Spinal cord (tissue), 10 donors: ENCODE data around the gene IGFL1. TPM values are rescaled to one million over a fixed set of nuclear protein-coding genes. Genes with fewer than 3 reads are reported as not detected.
"Not testable (repeated sequence)": the region's sequence is repeated elsewhere in the genome, so short reads cannot be mapped to it uniquely, and the experiment has no call there.

Experiments used
- DNase-seq, 6 donors: peaks; one replicate each; pipeline versions ENCODE4 v3.0.0 to v3.0.0-alpha.2; 2013 to 2015; ENCODE audit warnings: low spot score in 6 of 6, low read depth in 4 of 6
- H3K27ac ChIP-seq: one replicate; pipeline ENCODE4 v1.5.1; 2013; ENCODE audit warnings: low read depth, low read length, control low read depth
- H3K27me3 ChIP-seq: one replicate; pipeline ENCODE4 v1.6.1; 2013; ENCODE audit warnings: low read length; ENCODE audit not compliant: control insufficient read depth, insufficient read depth
- H3K36me3 ChIP-seq: one replicate; pipeline ENCODE4 v1.6.1; 2013; ENCODE audit warnings: low read length; ENCODE audit not compliant: control insufficient read depth, insufficient read depth
- H3K4me1 ChIP-seq: one replicate; pipeline ENCODE4 v1.6.1; 2013; ENCODE audit warnings: low read length; ENCODE audit not compliant: control insufficient read depth, insufficient read depth
- H3K4me3 ChIP-seq: one replicate; pipeline ENCODE4 v1.5.1; 2013; ENCODE audit warnings: low read depth, low read length, control low read depth
- H3K9me3 ChIP-seq: one replicate; pipeline ENCODE4 v1.6.1; 2013; ENCODE audit warnings: low read length; ENCODE audit not compliant: control insufficient read depth, insufficient read depth
- WGBS: methylation state at CpG from one replicate; pipeline ENCODE4 v1.1.5; 2013; ENCODE audit warnings: missing lambda C conversion rate; ENCODE audit not compliant: insufficient coverage; 5-methylcytosine and 5-hydroxymethylcytosine counted together
- long read RNA-seq, 4 donors: transcript quantifications; one replicate each; lab custom pipeline, GENCODE V29; 2026
- polyA plus RNA-seq, 2 donors: library from polyadenylated mRNA; unstranded; fragments of 120-200 nt; gene quantifications; one replicate each; pipeline ENCODE4 v1.2.1, GENCODE V29; 2013; ENCODE audit not compliant: insufficient read length in 2 of 2
- total RNA-seq, 2 donors: library from RNA; depleted of rRNA in 1 of 2; stranded (reverse); fragments of 120-200 nt in 1 of 2; fragments of >200 nt in 1 of 2; gene quantifications; one replicate each; pipeline versions ENCODE4 v1.2.3 to v1.2.4, GENCODE V29; 2013 to 2014
- donor health status: healthy.

IGFL1 gene
- total RNA-seq, result not detected
- not detected for polyA plus RNA-seq
- long read RNA-seq, donor 1, result 0 reads
- long read RNA-seq, donor 2, result 0 reads
- long read RNA-seq, donor 3, result 0 reads
- long read RNA-seq, donor 4, result 0 reads

DNA sequence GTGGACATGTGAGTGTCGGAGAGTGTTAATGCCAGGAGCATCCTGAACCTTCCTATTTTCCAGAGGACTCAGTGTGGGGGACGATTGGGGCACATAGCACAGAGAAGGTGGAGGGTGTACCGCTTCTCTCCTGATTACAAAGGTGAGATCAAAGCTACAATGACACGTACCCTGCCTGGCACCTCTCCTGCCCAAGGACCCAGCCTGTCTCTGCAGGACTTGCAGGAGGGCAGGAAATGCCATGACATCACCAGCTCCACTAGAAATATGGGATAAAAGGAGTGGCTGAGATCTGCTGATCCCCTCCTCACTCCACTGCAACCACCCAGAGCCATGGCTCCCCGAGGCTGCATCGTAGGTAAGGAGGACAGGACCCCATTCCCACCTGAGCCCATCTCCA, at the start of gene IGFL1:
IGFL1 (plus strand) TSS at position 301 of the 400 bp plus-strand sequence; CDS start at position 334, 33 bp downstream.
- Histone ChIP-seq H3K27ac (no peak within 1 kb of the TSS), H3K36me3 (no peaks in the 10 kb centered on the region), H3K4me1 (no peaks in the 10 kb centered on the region), H3K4me3 (no peak within 1 kb of the TSS), H3K9me3 (no peaks in the 10 kb centered on the region), H3K27me3 (peaks cover 14% of the 10 kb centered on the region)
- 88% methylated on average over 4 of the region's 6 CpGs for WGBS
- no peak for DNase-seq

DNA sequence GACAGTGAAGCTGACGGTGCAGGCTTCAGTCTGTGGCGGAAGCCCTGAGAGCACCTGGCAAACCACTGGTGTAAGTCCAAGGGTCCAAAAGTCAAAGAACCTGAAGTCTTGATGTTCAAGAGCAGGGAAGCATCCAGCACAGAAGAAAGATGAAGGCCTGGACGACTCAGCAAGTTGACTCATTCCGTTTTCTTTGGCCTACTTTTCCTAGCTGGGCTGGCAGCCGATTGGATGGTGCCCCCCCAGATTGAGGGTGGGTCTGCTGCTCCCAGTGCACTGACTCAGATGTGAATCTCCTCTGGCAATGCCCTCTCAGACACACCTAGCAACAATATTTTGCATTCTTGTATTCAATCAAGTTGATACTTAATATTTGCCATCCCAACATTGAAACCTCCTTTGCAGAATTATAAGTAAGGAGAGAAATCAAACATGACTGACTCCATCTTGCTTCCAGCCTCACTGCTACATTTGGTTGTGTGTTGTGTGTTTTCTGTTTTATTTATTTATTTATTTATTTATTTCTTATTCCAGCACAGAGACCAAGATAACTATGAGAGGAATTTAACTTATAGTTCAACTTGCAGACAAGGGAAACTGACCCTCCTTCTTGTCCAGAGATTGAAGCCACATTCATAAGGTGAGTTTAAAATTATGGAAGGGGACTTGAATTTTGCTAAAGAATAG, 48.7 kb upstream of the IGFL1 start:
- no peaks in the 10 kb centered on the region for H3K9me3 ChIP-seq
- 63% methylated on average over 3 of the region's 5 CpGs for WGBS
- H3K4me3 ChIP-seq, result no peak overlapping the region
- H3K27me3 ChIP-seq, result no peaks in the 10 kb centered on the region
- H3K27ac ChIP-seq, result no peak overlapping the region
- no peak for DNase-seq
- no peaks in the 10 kb centered on the region for H3K4me1 ChIP-seq
- H3K36me3 ChIP-seq, result peaks cover under 1% of the 10 kb centered on the region

DNA sequence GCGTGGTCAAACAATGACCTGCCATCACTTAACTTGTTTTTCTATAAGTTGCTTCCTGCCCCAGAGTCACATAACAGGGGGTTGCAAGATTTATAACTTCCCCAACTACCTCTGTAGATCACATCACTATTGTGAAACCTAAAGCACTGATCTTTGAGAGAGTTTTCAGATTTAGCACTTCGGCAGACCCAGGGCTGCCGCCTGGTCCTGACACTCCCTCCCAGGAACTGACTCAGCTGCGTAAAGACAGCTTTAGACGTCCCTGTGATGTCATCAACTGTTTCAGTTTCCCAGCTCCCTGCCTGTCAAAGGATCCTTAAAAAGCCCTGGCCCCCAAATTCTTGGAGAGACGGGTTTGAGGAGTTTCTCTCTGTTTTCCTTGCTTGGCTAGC, 48.2 kb upstream of the IGFL1 start:
- no peak for DNase-seq
- no peak overlapping the region for H3K4me3 ChIP-seq
- H3K36me3 ChIP-seq, result peaks cover 3% of the 10 kb centered on the region
- no peaks in the 10 kb centered on the region for H3K9me3 ChIP-seq
- no peaks in the 10 kb centered on the region for H3K27me3 ChIP-seq
- H3K4me1 ChIP-seq, result no peaks in the 10 kb centered on the region
- no peak overlapping the region for H3K27ac ChIP-seq
- 48% methylated on average over 5 of the region's 6 CpGs for WGBS

DNA sequence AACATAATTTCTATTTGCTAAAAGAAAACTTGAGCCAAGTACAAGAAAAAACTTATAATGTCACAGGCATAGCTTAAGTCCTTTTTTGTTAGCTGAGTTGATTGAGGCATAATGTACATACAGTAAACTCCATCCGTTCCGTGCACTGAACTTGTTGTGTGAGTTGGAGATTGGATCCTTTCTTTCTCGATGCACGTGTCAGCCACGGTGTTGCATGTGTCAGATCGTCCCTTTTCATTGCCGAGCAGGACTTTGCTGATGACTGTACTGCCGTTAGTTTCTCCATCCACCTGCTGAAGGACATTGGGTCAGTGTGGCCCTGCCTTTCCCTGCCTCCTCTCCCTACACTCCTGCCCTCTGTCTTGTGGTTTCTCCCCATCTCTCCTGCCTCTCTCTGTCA, 47.1 kb upstream of the IGFL1 start:
- peaks cover 3% of the 10 kb centered on the region for H3K36me3 ChIP-seq
- H3K27me3 ChIP-seq, result no peaks in the 10 kb centered on the region
- 86% methylated on average over 6 of the region's 8 CpGs for WGBS
- no peak for DNase-seq
- H3K27ac ChIP-seq, result no peak overlapping the region
- no peaks in the 10 kb centered on the region for H3K4me1 ChIP-seq
- H3K9me3 ChIP-seq, result no peaks in the 10 kb centered on the region
- no peak overlapping the region for H3K4me3 ChIP-seq

DNA sequence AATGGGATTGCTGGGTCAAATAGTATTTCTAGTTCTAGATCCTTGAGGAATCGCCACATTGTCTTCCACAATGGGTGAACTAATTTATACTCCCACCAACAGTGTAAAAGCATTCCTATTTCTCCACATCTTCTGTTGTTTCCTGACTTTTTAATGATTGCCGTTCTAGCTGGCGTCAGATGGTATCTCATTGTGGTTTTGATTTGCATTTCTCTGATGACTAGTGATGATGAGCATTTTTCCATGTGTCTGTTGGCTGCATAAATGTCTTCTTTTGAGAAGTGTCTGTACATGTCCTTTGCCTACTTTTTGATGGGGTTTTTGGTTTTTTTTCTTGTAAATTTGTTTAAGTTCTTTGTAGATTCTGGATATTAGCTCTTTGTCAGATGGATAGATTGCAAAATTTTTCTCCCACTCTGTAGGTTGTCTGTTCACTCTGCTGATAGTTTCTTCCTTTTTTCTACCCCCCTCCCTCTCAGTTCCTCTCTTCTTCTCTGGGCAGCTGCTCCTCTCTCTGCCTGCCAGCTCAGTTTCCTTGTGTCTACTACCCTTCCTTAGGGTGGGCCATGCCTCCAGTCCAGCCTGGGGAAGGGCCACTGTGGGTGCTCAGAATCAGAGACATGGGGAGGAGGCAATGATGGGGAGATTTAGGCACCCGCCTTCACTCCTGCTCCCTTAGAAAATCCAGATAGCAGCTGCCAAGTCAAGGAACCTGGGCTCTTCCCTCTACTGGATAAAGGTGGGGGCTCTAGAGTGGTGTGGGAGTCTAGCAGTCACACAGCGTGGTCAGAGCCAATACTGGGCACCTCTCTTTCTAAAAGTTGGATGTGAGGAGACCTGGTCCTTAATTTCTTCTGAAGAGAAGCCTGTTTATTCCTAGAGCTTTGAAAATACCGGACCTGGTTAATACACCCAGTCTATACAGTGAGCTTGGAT, 44.5 kb upstream of the IGFL1 start:
- 80% methylated on average over 1 of the region's 6 CpGs for WGBS
- not testable (repeated sequence) for DNase-seq, H3K36me3 ChIP-seq, H3K27ac ChIP-seq, H3K9me3 ChIP-seq, H3K4me1 ChIP-seq, H3K4me3 ChIP-seq, H3K27me3 ChIP-seq

DNA sequence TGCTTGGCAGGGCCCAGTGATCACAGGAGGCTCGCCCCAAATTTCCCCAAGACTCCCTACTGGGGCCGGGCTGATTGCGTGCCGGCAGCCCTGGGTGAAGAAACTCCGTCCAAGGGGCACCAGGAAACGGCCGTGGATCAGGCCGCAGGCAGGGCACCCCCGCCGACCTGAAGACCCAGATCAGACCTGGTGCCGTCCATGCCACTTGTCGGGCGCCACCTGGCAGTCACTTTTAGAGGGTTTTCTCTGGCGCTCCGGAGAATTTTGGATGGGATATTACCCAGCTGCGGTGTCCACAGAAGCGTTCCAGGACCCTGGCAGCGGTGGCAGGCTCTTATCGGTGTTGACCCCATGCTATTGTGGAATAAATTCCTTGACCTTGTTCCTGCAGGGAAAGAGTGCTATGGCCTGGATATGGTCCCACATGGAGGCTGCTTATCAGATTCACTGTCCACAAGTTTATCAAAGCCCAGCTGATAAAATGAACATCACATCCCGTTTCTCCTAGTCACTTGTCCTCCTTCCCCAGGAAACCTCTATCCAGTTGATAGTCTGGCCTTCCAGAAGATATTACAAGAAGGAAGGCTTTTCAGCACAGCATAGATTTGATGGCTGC, 43.3 kb upstream of the IGFL1 start:
- 88% methylated on average over 19 of the region's 20 CpGs for WGBS
- peaks cover 3% of the 10 kb centered on the region for H3K36me3 ChIP-seq
- no peak for DNase-seq
- H3K4me1 ChIP-seq, result peaks cover 5% of the 10 kb centered on the region
- no peak overlapping the region for H3K27ac ChIP-seq
- H3K4me3 ChIP-seq, result no peak overlapping the region
- no peaks in the 10 kb centered on the region for H3K9me3 ChIP-seq
- no peaks in the 10 kb centered on the region for H3K27me3 ChIP-seq

DNA sequence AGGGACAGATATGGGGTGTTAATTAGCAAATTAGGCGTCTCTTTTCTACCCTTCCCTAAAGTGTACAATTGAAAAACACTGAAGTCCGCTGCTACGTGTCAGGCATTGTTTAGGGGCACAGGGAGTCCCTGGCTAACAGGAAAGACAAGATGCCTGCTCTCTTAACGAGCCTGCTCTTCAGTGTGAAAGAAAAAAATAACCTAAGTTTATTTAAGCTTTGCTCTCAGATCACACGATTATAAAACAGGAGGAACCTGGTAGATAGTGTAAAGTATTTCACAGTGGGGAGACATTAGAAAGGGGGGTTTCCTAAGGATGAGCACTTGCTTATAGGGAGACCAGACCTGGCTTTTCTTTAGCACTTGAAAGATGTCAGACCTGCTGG, 42.8 kb upstream of the IGFL1 start:
- no peak overlapping the region for H3K4me3 ChIP-seq
- no peaks in the 10 kb centered on the region for H3K9me3 ChIP-seq
- peaks cover 5% of the 10 kb centered on the region for H3K4me1 ChIP-seq
- WGBS, result no CpG with 5 or more reads among the region's 5 CpGs
- DNase-seq, result no peak
- H3K36me3 ChIP-seq, result peaks cover 3% of the 10 kb centered on the region
- H3K27me3 ChIP-seq, result no peaks in the 10 kb centered on the region
- H3K27ac ChIP-seq, result no peak overlapping the region

DNA sequence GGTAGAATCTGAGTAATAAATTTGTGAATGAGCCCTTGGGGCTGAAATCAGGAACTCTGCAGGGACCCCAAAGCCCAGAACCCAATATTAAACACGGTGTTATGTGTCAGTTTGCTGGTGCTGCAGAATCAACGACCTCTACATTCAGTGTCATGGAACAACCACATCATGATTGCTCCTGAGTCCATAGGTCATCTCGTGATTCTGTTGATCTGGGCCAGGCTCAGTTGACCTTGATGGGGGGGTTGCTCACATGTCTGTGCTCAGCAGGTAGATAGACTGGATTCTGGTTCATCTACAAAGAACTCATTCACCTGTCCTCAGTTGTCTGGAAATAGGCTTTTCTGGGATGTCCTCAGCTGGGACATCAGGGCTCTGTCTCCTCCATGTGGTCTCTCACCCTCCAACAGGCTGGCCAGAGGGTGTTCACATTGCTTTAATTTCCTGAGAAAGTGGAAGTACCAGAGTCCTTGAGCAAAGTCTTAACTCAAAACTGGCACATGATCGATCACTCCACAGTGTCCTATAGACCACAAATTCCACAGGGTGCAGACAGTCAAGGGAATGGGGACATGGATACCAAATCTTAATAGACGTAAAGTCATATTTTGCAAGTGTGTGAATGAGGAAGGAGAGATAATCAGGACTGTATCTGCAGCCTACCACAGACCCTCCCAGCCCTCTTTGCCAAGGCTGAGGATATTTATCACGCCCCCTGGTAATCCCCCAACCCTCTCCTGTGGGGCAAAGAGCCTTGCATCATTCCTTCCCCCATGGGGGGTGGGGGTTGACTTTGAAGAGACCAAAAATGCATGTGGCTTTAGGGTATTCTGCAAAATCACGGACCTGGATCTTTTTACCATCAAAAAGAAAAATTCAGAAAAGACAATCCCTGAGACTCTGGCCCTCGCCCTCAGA, 39.3 kb upstream of the IGFL1 start:
- Histone ChIP-seq H3K4me3 (no peak overlapping the region), H3K27me3 (no peaks in the 10 kb centered on the region), H3K36me3 (peaks cover 3% of the 10 kb centered on the region), H3K27ac (no peak overlapping the region), H3K4me1 (peaks cover 5% of the 10 kb centered on the region), H3K9me3 (no peaks in the 10 kb centered on the region)
- 55% methylated on average over 2 of the region's 8 CpGs for WGBS
- no peak for DNase-seq

DNA sequence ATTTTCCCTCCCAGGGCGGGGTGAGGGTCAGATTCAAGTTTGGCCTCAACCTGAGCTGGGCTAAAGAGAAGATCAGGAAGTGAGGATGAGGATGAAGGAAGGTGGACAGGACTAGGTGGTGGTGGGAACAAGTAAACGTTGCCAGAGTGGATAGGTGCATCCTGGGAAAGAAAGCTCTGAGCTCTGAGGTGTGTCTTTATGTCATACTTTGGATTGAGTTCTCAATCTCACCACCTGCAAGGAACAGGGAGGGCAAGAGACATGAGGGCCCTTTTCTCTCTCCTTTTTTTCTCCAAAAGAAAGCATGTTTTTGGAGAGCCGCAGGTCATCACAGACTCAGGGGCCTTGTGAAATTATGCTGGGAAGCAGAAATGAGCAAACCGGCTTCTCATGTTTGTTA, 38.2 kb upstream of the IGFL1 start:
- no peaks in the 10 kb centered on the region for H3K27me3 ChIP-seq
- peaks cover under 1% of the 10 kb centered on the region for H3K36me3 ChIP-seq
- no peak overlapping the region for H3K4me3 ChIP-seq
- H3K9me3 ChIP-seq, result no peaks in the 10 kb centered on the region
- H3K27ac ChIP-seq, result no peak overlapping the region
- H3K4me1 ChIP-seq, result peaks cover 5% of the 10 kb centered on the region
- 29% methylated on average over 1 of the region's 4 CpGs for WGBS
- no peak for DNase-seq
